HEK293 (cell line): ENCODE measurements around the gene ASCC3.

Experiments used
- CTCF ChIA-PET: fragments of 350-600 bp; formaldehyde crosslinking; extraction: SDS; loops from one replicate; lab custom pipeline; 2021; ENCODE audit warnings: antibody characterized with exemption; lab: Yijun Ruan, JAX
- POLR2A ChIA-PET: fragments of 300-600 bp; formaldehyde crosslinking; extraction: SDS; loops from one replicate; lab custom pipeline; 2020; ENCODE audit warnings: antibody characterized with exemption, inconsistent platforms; lab: Yijun Ruan, JAX
- H3K27ac ChIP-seq: fragments of 200-500 bp; sonication (Bioruptor generic); 2 replicates; pipeline ENCODE4 v1.5.1; 2014; ENCODE audit warnings: low read depth, low read length, control low read depth, inconsistent platforms; ENCODE audit errors: extremely low read depth
- H3K36me3 ChIP-seq, 2 experiments: fragments of 200-500 bp in 1 of 2; sonication (Bioruptor generic) in 1 of 2; 1 replicate in 1 of 2; 2 replicates in 1 of 2; pipeline ENCODE4 v1.5.1; 2014 to 2017; ENCODE audit warnings: inconsistent platforms in 2 of 2, low read length in 2 of 2; ENCODE audit not compliant: control insufficient read depth in 2 of 2, insufficient read depth in 1 of 2
- H3K4me1 ChIP-seq: fragments of 200-500 bp; sonication (Bioruptor generic); 2 replicates; pipeline ENCODE4 v1.5.1; 2014; ENCODE audit warnings: mild to moderate bottlenecking, low read length, inconsistent platforms; ENCODE audit not compliant: control insufficient read depth, insufficient read depth
- H3K4me3 ChIP-seq: 2 replicates; pipeline ENCODE4 v1.5.1; 2011; ENCODE audit warnings: low read depth, mild to moderate bottlenecking, control low read depth, low read length, moderate library complexity
- H3K9me3 ChIP-seq: fragments of 200-500 bp; sonication (Bioruptor generic); 2 replicates; pipeline ENCODE4 v1.5.1; 2014; ENCODE audit warnings: low read depth, low read length, inconsistent platforms; ENCODE audit not compliant: control insufficient read depth, insufficient read depth
- CTCF ChIP-seq: fragments of 450-650 bp; formaldehyde crosslinking; IDR thresholded peaks from 2 replicates; pipeline ENCODE4 v1.5.1; 2016; ENCODE audit warnings: missing biosample characterization, missing genetic modification characterization
- FEZF1 ChIP-seq: fragments of 450-650 bp; formaldehyde crosslinking; IDR thresholded peaks from 2 replicates; pipeline ENCODE4 v1.5.1; 2016; ENCODE audit warnings: missing biosample characterization, missing genetic modification characterization
- HOXC10 ChIP-seq: sonication (generic); formaldehyde crosslinking; IDR thresholded peaks from 2 replicates; pipeline ENCODE4 v1.8.1; 2023; ENCODE audit warnings: mild to moderate bottlenecking, missing genetic modification reagents
- OVOL3 ChIP-seq: fragments of 450-650 bp; formaldehyde crosslinking; IDR thresholded peaks from 2 replicates; pipeline ENCODE4 v1.5.1; 2016; ENCODE audit warnings: missing biosample characterization, missing genetic modification characterization
- PRDM2 ChIP-seq: fragments of 450-650 bp; formaldehyde crosslinking; IDR thresholded peaks from 2 replicates; pipeline ENCODE4 v1.5.1; 2016; ENCODE audit warnings: missing biosample characterization, missing genetic modification characterization, borderline replicate concordance
- YY1 ChIP-seq: fragments of 450-650 bp; formaldehyde crosslinking; IDR thresholded peaks from 2 replicates; pipeline ENCODE4 v1.5.1; 2018; ENCODE audit warnings: missing biosample characterization, missing genetic modification characterization
- ZNF132 ChIP-seq: fragments of 450-650 bp; formaldehyde crosslinking; IDR thresholded peaks from 2 replicates; pipeline ENCODE4 v1.5.1; 2017; ENCODE audit warnings: missing biosample characterization, missing genetic modification characterization, borderline replicate concordance
- ZNF138 ChIP-seq: fragments of 450-650 bp; formaldehyde crosslinking; IDR thresholded peaks from 2 replicates; pipeline ENCODE4 v1.5.1; 2016; ENCODE audit warnings: missing biosample characterization, missing genetic modification characterization, borderline replicate concordance
- ZNF174 ChIP-seq: fragments of 450-650 bp; formaldehyde crosslinking; IDR thresholded peaks from 2 replicates; pipeline ENCODE4 v1.5.0; 2017; ENCODE audit warnings: missing biosample characterization, mild to moderate bottlenecking, missing genetic modification characterization
- ZNF202 ChIP-seq: fragments of 450-650 bp; formaldehyde crosslinking; IDR thresholded peaks from 2 replicates; pipeline ENCODE4 v1.5.1; 2016; ENCODE audit warnings: missing biosample characterization, missing genetic modification characterization, borderline replicate concordance
- ZNF214 ChIP-seq: fragments of 450-650 bp; formaldehyde crosslinking; IDR thresholded peaks from 2 replicates; pipeline ENCODE4 v1.5.1; 2017; ENCODE audit warnings: missing biosample characterization, mild to moderate bottlenecking, missing genetic modification characterization, borderline replicate concordance
- ZNF521 ChIP-seq: fragments of 450-650 bp; formaldehyde crosslinking; IDR thresholded peaks from 2 replicates; pipeline ENCODE4 v1.5.1; 2017; ENCODE audit warnings: missing biosample characterization, mild to moderate bottlenecking, missing genetic modification characterization
- ZNF555 ChIP-seq: fragments of 450-650 bp; formaldehyde crosslinking; conservative IDR thresholded peaks from 2 replicates; pipeline ENCODE4 v1.5.1; 2017; ENCODE audit warnings: missing biosample characterization, mild to moderate bottlenecking, missing genetic modification characterization, inconsistent platforms
- ZNF558 ChIP-seq: fragments of 450-650 bp; formaldehyde crosslinking; IDR thresholded peaks from 2 replicates; pipeline ENCODE4 v1.5.1; 2016; ENCODE audit warnings: missing biosample characterization, missing genetic modification characterization
- ZNF610 ChIP-seq: fragments of 450-650 bp; formaldehyde crosslinking; IDR thresholded peaks from 2 replicates; pipeline ENCODE4 v1.5.1; 2016; ENCODE audit warnings: missing biosample characterization, missing genetic modification characterization, borderline replicate concordance
- ZNF777 ChIP-seq: fragments of 450-650 bp; formaldehyde crosslinking; IDR thresholded peaks from 2 replicates; pipeline ENCODE4 v1.5.1; 2017; ENCODE audit warnings: missing biosample characterization, missing genetic modification characterization, borderline replicate concordance
- ZNF791 ChIP-seq: fragments of 450-650 bp; formaldehyde crosslinking; IDR thresholded peaks from 2 replicates; pipeline ENCODE4 v1.5.1; 2016; ENCODE audit warnings: missing biosample characterization, missing genetic modification characterization
- ZSCAN30 ChIP-seq: fragments of 450-650 bp; IDR thresholded peaks from 2 replicates; pipeline ENCODE4 v1.5.1; 2018; ENCODE audit warnings: missing biosample characterization, mild to moderate bottlenecking, missing genetic modification characterization, moderate library complexity

The ASCC3 gene

GRCh38 chr6:100491952-100492670 lies 389.0 kb downstream of the ASCC3 start (continued):
- TF ChIP-seq ZNF202 (tag by site-specific recombination) (no peak), ZNF521 (tag by site-specific recombination) (no peak), PRDM2 (tag by site-specific recombination) (no peak)

GRCh38 chr6:100490065-100490464 lies 391.1 kb downstream of the ASCC3 start:
- no peaks in the 10 kb centered on the region for H3K4me1 ChIP-seq
- no peak overlapping the region for H3K27ac ChIP-seq
- ChIA-PET CTCF (no interaction called here), POLR2A (no interaction called here)
- H3K36me3 ChIP-seq, result no peaks in the 10 kb centered on the region
- TF ChIP-seq FEZF1 (tag by site-specific recombination), result no peak
- TF ChIP-seq ZNF610, result peak; percentile 99
- no peak for TF ChIP-seq HOXC10 (CRISPR knock-in tag)
- no peak for TF ChIP-seq YY1 (tag by site-specific recombination)
- no peak for TF ChIP-seq OVOL3 (tag by site-specific recombination)
- no peak overlapping the region for H3K4me3 ChIP-seq
- H3K9me3 ChIP-seq, result no peaks in the 10 kb centered on the region

GRCh38 chr6:100488244-100488643 lies 392.9 kb downstream of the ASCC3 start:
- CTCF ChIA-PET, result interaction anchor here (0.8 to 1.5 kb wide), 4 partner anchors 23 to 372 kb away, joined by 3 to 4 read pairs (median 3); no protein-coding TSS in a partner anchor
- Histone ChIP-seq H3K4me3 (no peak overlapping the region), H3K4me1 (no peaks in the 10 kb centered on the region), H3K9me3 (no peaks in the 10 kb centered on the region), H3K27ac (no peak overlapping the region), H3K36me3 (no peaks in the 10 kb centered on the region)
- POLR2A ChIA-PET, result no interaction called here
- TF ChIP-seq ZNF132 (tag by site-specific recombination) (no peak), ZNF174 (tag by site-specific recombination) (no peak), ZNF214 (tag by site-specific recombination) (no peak), ZSCAN30 (tag by site-specific recombination) (no peak), ZNF555 (tag by site-specific recombination) (no peak), ZNF791 (tag by site-specific recombination) (no peak), ZNF138 (tag by site-specific recombination) (no peak), ZNF777 (tag by site-specific recombination) (no peak), ZNF558 (tag by site-specific recombination) (no peak), CTCF (tag by site-specific recombination) (no peak)
